ENCODE data around the gene ATP13A4. TPM values are rescaled to one million over a fixed set of nuclear protein-coding genes. Genes with fewer than 3 reads are reported as not detected.

ATP13A4 gene
- total and polyA plus RNA-seq, 8 donors: 48.4 to 262 (median 60.2) TPM

DNA sequence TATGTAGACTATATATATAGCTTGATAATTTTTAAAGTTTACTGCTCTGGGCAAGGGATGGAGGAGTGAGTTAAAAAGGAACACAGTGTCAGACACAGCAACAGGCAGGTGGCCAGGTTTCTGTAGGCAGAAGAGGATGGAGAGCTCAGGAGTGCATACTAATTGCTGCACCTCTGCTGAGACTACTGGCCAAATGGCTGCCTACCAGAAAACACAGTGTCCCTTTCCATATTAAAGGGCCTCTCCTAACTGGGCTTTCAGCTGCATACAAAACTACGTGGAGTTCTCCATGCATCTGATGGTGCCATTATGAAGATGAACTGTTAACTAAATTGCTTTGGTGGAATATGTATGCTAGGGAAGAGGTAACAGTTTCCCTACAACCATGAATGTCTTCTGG, 1.8 kb downstream of the ATP13A4 start:
- DNase-seq: peak in 1 of 4 donors; percentile 44
- Histone ChIP-seq H3K27me3 (no peaks in the 10 kb centered on the region), H3K4me3 (peak overlapping the region; percentile 12 to 29), H3K27ac (peak overlapping the region; percentile 53 to 67), H3K36me3 (no peaks in the 10 kb centered on the region), H3K9me3 (no peaks in the 10 kb centered on the region), H3K4me1 (no peaks in the 10 kb centered on the region)
- intact Hi-C loops (cut with DNase I): no loop called here
- ATAC-seq: peak; percentile 45
- TF ChIP-seq CTCF (IDR thresholded peaks at IDR 0.05): no peak

GRCh38 chr3:193548406-193548805, 6.3 kb downstream of the ATP13A4 start:
- intact Hi-C loops (cut with DNase I): no loop called here
- Histone ChIP-seq H3K36me3 (no peaks in the 10 kb centered on the region), H3K9me3 (peaks cover 0 to 8% of the 10 kb centered on the region in 2 donors), H3K4me3 (no peak overlapping the region), H3K27me3 (no peaks in the 10 kb centered on the region), H3K27ac (no peak overlapping the region), H3K4me1 (no peaks in the 10 kb centered on the region)
- DNase-seq: no peak
- ATAC-seq: no peak
- TF ChIP-seq CTCF (IDR thresholded peaks at IDR 0.05): no peak

- Histone ChIP-seq H3K27ac (no peak overlapping the region), H3K27me3 (no peaks in the 10 kb centered on the region), H3K4me1 (no peaks in the 10 kb centered on the region), H3K36me3 (no peaks in the 10 kb centered on the region), H3K4me3 (no peak overlapping the region), H3K9me3 (peaks cover 0 to 8% of the 10 kb centered on the region in 2 donors)
- ATAC-seq (peak; percentile 33), DNase-seq (no peak)
- no peak for TF ChIP-seq CTCF (IDR thresholded peaks at IDR 0.05)
- intact Hi-C loops (cut with DNase I): no loop called here
Observed at GRCh38 chr3:193546129-193546528, 8.6 kb downstream of the ATP13A4 start.

GRCh38 chr3:193545304-193545703, 9.4 kb downstream of the ATP13A4 start:
- DNase-seq (no peak), ATAC-seq (peak; percentile 69)
- no peaks in the 10 kb centered on the region for H3K36me3 ChIP-seq
- no peaks in the 10 kb centered on the region for H3K4me1 ChIP-seq
- intact Hi-C loops (cut with DNase I): no loop called here
- TF ChIP-seq CTCF (IDR thresholded peaks at IDR 0.05): no peak
- peaks cover 0 to 8% of the 10 kb centered on the region in 2 donors for H3K9me3 ChIP-seq
- H3K27ac ChIP-seq: no peak overlapping the region
- no peak overlapping the region for H3K4me3 ChIP-seq
- no peaks in the 10 kb centered on the region for H3K27me3 ChIP-seq

GRCh38 chr3:193544289-193544688, 10.4 kb downstream of the ATP13A4 start:
- Histone ChIP-seq H3K27ac (no peak overlapping the region), H3K4me3 (no peak overlapping the region), H3K4me1 (no peaks in the 10 kb centered on the region), H3K9me3 (peaks cover 0 to 8% of the 10 kb centered on the region in 2 donors), H3K36me3 (no peaks in the 10 kb centered on the region), H3K27me3 (no peaks in the 10 kb centered on the region)
- TF ChIP-seq CTCF (IDR thresholded peaks at IDR 0.05): no peak
- ATAC-seq (peak; percentile 22), DNase-seq (no peak)
- intact Hi-C loops (cut with DNase I): no loop called here
